ENCODE measurements around the gene SIAH1.

- TF ChIP-seq CTCF (IDR thresholded peaks at IDR 0.05) (no peak), POLR2A (IDR thresholded peaks at IDR 0.05) (no peak)
Observed at GRCh38 chr16:48332978-48333377, 52.2 kb downstream of the SIAH1 start.
